PC-9 (cell line): Measurements from ENCODE around the gene MTHFD1L.

Source experiments
- EZH2 ChIP-seq: fragments of 200-600 bp; sonication (generic); IDR thresholded peaks from 2 replicates; pipeline ENCODE4 v1.8.0; 2017; ENCODE audit warnings: antibody characterized with exemption, low read depth
- TF ChIP-seq, protein P1 (sequence below): fragments of 200-600 bp; sonication (generic); conservative IDR thresholded peaks from 2 replicates; pipeline ENCODE4 v1.6.1; 2017; ENCODE audit warnings: mixed run types, antibody characterized with exemption, mild to moderate bottlenecking, moderate library complexity

DNA sequence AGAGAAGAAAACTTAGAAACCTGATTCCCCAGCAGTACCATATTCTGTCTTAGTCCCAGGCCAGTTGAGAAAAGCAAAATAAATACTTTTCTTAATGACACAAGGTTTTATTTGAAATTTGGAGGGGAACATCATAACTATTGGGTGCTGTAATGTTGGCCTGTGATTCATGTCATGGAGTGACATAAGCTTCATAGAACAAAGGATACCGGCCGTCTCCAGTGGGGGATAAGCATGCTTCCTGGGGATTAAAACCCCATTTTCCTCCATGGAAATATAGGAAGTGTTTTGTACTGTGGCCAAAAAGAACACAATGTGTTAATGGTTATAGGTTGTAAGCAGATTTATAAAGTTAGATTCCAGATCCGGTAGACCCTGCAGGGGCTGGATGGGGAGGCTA, 18.0 kb downstream of the MTHFD1L start:
- TF ChIP-seq, protein P1, sequence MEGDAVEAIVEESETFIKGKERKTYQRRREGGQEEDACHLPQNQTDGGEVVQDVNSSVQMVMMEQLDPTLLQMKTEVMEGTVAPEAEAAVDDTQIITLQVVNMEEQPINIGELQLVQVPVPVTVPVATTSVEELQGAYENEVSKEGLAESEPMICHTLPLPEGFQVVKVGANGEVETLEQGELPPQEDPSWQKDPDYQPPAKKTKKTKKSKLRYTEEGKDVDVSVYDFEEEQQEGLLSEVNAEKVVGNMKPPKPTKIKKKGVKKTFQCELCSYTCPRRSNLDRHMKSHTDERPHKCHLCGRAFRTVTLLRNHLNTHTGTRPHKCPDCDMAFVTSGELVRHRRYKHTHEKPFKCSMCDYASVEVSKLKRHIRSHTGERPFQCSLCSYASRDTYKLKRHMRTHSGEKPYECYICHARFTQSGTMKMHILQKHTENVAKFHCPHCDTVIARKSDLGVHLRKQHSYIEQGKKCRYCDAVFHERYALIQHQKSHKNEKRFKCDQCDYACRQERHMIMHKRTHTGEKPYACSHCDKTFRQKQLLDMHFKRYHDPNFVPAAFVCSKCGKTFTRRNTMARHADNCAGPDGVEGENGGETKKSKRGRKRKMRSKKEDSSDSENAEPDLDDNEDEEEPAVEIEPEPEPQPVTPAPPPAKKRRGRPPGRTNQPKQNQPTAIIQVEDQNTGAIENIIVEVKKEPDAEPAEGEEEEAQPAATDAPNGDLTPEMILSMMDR, result no peak
- TF ChIP-seq EZH2, result no peak
